ENCODE results near the gene POLR1A. TPM values are rescaled to one million over a fixed set of nuclear protein-coding genes. Genes with fewer than 3 reads are reported as not detected.

Gene POLR1A
- total and polyA plus RNA-seq, 8 donors = 3.9 to 19.0 (median 12.2) TPM

GRCh38 chr2:86035376-86035882, 70.3 kb downstream of the POLR1A start:
- ATAC-seq (peak in 1 of 4 donors; percentile 8), DNase-seq (peak in 1 of 6 donors; percentile 48), FAIRE-seq (no peak)
- H3K4me3 ChIP-seq = no peak overlapping the region
- intact Hi-C loops (cut with DNase I) = loop anchor here in 2 of 3 donors (5.0 to 10.0 kb wide), 2 partner anchors 148 to 151 kb away; partner anchors contain the start of gene ST3GAL5 (in 2 of the 2)
- H3K36me3 ChIP-seq = peaks cover 5 to 46% (median 6%) of the 10 kb centered on the region in 3 donors
- no peaks in the 10 kb centered on the region for H3K27me3 ChIP-seq
- TF ChIP-seq CTCF (IDR thresholded peaks at IDR 0.05) = no peak
- 74 to 77% methylated on average over 7 of the region's 7 CpGs for WGBS, 2 donors
- H3K4me1 ChIP-seq = peaks cover 27 to 35% (median 30%) of the 10 kb centered on the region in 3 donors
- peak overlapping the region; percentile 78 to 90 (median 79) for H3K27ac ChIP-seq
- no peaks in the 10 kb centered on the region for H3K9me3 ChIP-seq

- no peak overlapping the region for H3K4me3 ChIP-seq
- DNase-seq = peak in 1 of 6 donors; percentile 30
- no peaks in the 10 kb centered on the region for H3K27me3 ChIP-seq
- H3K36me3 ChIP-seq = peaks cover 5 to 36% (median 6%) of the 10 kb centered on the region in 3 donors
- intact Hi-C loops (cut with DNase I) = loop anchor here in 1 of 3 donors (10.0 kb wide), 1 partner anchor 149 kb away; the partner anchor contains the start of gene ST3GAL5
- ATAC-seq = no peak
- FAIRE-seq = no peak
- TF ChIP-seq CTCF (IDR thresholded peaks at IDR 0.05) = no peak
- no peaks in the 10 kb centered on the region for H3K9me3 ChIP-seq
- peaks cover 27 to 35% (median 30%) of the 10 kb centered on the region in 3 donors for H3K4me1 ChIP-seq
- no peak overlapping the region for H3K27ac ChIP-seq
- WGBS, 2 donors = 94 to 96% methylated on average over 20 of the region's 20 CpGs
These were observed 71.7 kb downstream of the POLR1A start for GRCh38 chr2:86033751-86034692.

DNA sequence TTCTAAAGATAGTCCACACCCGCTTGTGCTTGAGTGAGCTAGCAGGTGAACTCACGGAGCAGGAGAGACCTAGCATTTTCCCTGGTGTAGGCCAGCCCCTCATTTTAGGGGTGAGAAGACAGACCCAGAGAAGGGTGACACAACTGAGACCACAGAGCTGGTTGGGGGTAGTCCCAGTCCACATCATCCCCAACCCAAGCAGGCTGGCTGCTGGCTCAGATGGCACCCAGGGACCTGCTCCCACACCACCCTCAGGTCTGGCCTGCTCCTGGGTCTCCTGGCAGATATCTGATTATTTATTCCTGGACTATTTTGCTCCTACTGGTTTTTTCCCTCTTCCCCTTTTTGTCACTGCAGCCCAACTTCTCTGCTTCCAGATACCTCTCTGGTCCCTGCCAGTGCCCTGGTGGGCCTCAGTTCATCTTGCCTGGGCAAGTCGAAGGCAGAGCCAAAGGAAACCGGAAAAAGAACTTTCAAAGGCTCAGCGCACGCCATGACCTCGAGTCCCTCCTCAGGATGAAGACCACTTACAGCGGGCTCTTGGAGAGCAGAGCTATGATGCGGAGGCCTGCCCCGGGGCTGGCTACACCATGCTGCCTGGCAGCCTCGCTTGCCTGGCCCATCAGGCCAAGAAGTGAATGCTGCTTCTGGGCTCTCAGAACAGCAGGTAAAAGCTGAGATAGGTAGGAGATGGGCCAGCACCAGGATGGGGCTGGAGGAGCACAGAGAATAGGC, 72.7 kb downstream of the POLR1A start:
- ATAC-seq = no peak
- no peak for FAIRE-seq
- no peak for TF ChIP-seq CTCF (IDR thresholded peaks at IDR 0.05)
- H3K4me1 ChIP-seq = peaks cover 27 to 30% (median 29%) of the 10 kb centered on the region in 3 donors
- intact Hi-C loops (cut with DNase I) = loop anchor here in 1 of 3 donors (10.0 kb wide), 1 partner anchor 148 kb away; the partner anchor contains the start of gene ST3GAL5
- peaks cover 5 to 41% (median 6%) of the 10 kb centered on the region in 3 donors for H3K36me3 ChIP-seq
- peak in 1 of 6 donors; percentile 36 for DNase-seq
- no peaks in the 10 kb centered on the region for H3K27me3 ChIP-seq
- no peak overlapping the region for H3K27ac ChIP-seq
- no peaks in the 10 kb centered on the region for H3K9me3 ChIP-seq
- WGBS, 2 donors = 92 to 93% methylated on average over 11 of the region's 11 CpGs
- no peak overlapping the region for H3K4me3 ChIP-seq

- Histone ChIP-seq H3K4me3 (no peak overlapping the region), H3K9me3 (no peaks in the 10 kb centered on the region), H3K27me3 (no peaks in the 10 kb centered on the region), H3K27ac (no peak overlapping the region), H3K4me1 (peaks cover 14 to 16% (median 15%) of the 10 kb centered on the region in 3 donors), H3K36me3 (peaks cover 6 to 56% (median 11%) of the 10 kb centered on the region in 3 donors)
- WGBS, 2 donors = 96 to 97% methylated on average over 4 of the region's 4 CpGs
- ATAC-seq = no peak
- FAIRE-seq = no peak
- no peak for TF ChIP-seq CTCF (IDR thresholded peaks at IDR 0.05)
- intact Hi-C loops (cut with DNase I) = loop anchor here in 1 of 3 donors (10.0 kb wide), 1 partner anchor 147 kb away; the partner anchor contains the start of gene ST3GAL5
- DNase-seq = no peak
These were observed 74.1 kb downstream of the POLR1A start for GRCh38 chr2:86031606-86032005.
